C4-2B (cell line): ENCODE measurements around the gene NCBP3.

Experiments used
- H3K27ac ChIP-seq: fragments of 450-650 bp; 2 replicates; pipeline ENCODE4 v1.5.1; 2017
- ZFX ChIP-seq: fragments of 450-650 bp; IDR thresholded peaks from 2 replicates; pipeline ENCODE4 v1.6.1; 2017
- TF ChIP-seq, protein P1 (sequence below): fragments of 450-650 bp; conservative IDR thresholded peaks from 2 replicates; pipeline ENCODE4 v1.5.1; 2017; ENCODE audit warnings: mild to moderate bottlenecking

NCBP3 gene

DNA sequence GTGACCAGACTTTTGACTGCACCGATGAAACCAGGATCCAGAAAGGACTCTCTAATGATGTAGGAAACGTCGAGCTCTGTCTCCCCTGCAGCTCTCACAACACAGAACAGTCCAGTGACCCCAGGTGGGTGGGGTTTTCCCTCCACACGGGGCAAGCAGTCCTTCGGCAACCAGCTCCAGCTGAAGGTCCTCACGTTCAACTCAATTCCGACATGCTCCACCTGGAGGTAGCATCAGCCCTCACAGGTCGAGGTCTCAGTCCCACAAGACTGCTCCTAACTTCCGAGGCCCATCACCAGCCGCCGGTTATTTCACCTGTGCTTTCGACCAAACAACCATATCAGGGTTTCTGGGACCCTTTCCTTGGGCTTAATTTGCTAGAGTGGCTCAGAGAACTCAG lies 73.3 kb downstream of the NCBP3 start:
- no peak for TF ChIP-seq ZFX
- TF ChIP-seq, protein P1, sequence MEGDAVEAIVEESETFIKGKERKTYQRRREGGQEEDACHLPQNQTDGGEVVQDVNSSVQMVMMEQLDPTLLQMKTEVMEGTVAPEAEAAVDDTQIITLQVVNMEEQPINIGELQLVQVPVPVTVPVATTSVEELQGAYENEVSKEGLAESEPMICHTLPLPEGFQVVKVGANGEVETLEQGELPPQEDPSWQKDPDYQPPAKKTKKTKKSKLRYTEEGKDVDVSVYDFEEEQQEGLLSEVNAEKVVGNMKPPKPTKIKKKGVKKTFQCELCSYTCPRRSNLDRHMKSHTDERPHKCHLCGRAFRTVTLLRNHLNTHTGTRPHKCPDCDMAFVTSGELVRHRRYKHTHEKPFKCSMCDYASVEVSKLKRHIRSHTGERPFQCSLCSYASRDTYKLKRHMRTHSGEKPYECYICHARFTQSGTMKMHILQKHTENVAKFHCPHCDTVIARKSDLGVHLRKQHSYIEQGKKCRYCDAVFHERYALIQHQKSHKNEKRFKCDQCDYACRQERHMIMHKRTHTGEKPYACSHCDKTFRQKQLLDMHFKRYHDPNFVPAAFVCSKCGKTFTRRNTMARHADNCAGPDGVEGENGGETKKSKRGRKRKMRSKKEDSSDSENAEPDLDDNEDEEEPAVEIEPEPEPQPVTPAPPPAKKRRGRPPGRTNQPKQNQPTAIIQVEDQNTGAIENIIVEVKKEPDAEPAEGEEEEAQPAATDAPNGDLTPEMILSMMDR = no peak
- no peak overlapping the region for H3K27ac ChIP-seq

DNA sequence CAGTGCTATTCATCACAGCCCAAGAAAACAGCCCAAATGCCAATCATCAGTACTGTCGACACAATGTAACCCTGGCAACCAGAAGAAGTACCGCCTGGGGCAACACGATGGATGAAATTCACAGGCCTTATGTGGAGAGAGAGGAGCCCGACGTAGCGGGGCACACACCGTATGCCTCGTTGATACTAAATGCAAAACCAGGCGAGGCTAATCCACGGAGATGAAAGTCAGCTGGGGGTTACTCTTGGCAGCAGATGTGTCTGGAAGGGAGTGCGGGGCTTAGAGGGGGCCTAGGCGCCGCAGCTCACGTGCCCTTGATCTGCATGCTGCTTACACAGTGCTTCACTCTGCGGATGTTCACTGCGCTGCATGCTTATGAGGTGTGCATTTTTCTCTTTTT lies 74.9 kb downstream of the NCBP3 start:
- TF ChIP-seq, protein P1 = no peak
- no peak for TF ChIP-seq ZFX
- no peak overlapping the region for H3K27ac ChIP-seq

DNA sequence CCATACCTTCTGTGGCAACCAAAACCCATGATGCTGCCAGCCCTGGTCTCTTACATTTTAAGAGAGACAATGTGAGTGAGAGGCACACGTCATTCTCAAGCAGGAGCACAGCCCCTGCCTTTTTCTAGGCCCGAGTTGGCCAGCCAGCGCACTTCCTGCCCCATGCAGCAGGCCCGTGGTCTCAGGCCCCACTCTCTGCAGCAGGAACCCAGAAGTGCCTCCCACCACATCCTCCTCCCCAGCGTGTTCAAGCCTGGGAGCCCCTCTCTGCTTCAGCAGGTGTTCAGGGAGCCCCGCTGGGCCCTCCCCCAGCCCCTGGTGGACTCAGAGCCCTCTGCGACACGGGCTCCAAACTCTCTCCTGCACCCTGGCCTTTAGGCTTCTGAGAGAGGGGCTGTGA lies 75.6 kb downstream of the NCBP3 start:
- TF ChIP-seq, protein P1 = no peak
- TF ChIP-seq ZFX = no peak
- no peak overlapping the region for H3K27ac ChIP-seq

GRCh38 chr17:3768769-3769168 lies 77.3 kb downstream of the NCBP3 start:
- H3K27ac ChIP-seq = no peak overlapping the region
- TF ChIP-seq, protein P1 = no peak
- TF ChIP-seq ZFX = no peak

GRCh38 chr17:3768341-3768740 lies 77.7 kb downstream of the NCBP3 start:
- H3K27ac ChIP-seq = no peak overlapping the region
- TF ChIP-seq ZFX = no peak
- TF ChIP-seq, protein P1 = no peak

DNA sequence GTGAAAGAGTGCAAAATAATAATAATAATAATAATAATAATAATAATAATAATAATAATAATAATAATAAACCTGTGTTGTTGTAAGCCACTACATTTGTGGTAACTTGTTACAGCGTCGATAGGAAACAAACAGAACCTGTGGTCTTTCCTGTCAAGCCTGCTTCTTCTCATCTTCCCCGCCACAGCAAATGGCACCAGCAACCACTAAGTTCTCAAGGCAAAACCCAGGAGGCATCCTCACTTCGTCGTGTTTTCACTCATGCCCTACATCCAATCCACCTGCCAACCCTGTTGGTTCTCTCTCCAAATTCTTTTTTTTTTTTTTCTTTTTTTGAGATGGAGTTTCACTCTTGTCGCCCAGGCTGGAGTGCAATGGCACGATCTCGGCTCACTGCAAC lies 79.3 kb downstream of the NCBP3 start:
- TF ChIP-seq, protein P1 = no peak
- no peak for TF ChIP-seq ZFX
- no peak overlapping the region for H3K27ac ChIP-seq

DNA sequence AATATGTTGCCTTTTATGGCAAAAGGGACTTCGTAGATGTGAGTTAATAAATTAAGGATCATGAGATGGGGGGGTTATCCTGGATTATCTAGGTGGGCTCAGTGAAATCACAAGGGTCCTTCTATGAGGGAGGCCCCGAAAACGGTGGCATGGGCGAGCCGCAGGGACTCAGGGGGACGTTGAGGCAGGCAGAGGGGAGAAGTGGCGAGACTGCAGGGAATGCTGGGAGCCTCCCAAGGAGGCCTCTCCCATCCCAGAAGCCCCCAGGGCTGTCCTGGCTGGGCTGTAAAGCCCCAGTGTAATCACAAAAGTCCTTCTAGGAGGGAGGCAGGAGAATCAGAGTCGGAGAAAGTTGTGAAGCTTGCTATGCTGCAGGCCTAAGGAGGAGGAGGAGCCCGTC lies 80.1 kb downstream of the NCBP3 start:
- H3K27ac ChIP-seq = no peak overlapping the region
- TF ChIP-seq ZFX = no peak
- TF ChIP-seq, protein P1 = no peak
